Caco-2 (cell line): ENCODE measurements around the gene MAGIX. TPM values are rescaled to one million over a fixed set of nuclear protein-coding genes. Genes with fewer than 3 reads are reported as not detected.

ENCODE experiments used
- BruUV-seq: library from RNA; stranded (reverse); fragments of 400-500 nt; replicated peaks from 2 replicates; lab custom pipeline; 2021; lab: Mats Ljungman, UMichigan
- CTCF ChIA-PET: fragments of 300-600 bp; sonication (Branson Sonifier 250); formaldehyde crosslinking; loops from one replicate; lab custom pipeline; 2022; ENCODE audit warnings: antibody characterized with exemption; lab: Charles Lee
- POLR2A ChIA-PET: fragments of 300-600 bp; sonication (Branson Sonifier 250); formaldehyde crosslinking; loops from one replicate; lab custom pipeline; 2022; ENCODE audit warnings: antibody characterized with exemption; lab: Charles Lee
- DNase-seq, 2 experiments: peaks; one replicate each; pipeline versions ENCODE4 v3.0.0 to v3.0.0-alpha.2; 2020 to 2022
- H3K27me3 ChIP-seq: replicated peaks from 2 replicates; pipeline ENCODE4 v1.6.0; 2011; ENCODE audit warnings: low read length; ENCODE audit not compliant: control insufficient read depth, insufficient read depth
- H3K36me3 ChIP-seq: 2 replicates; pipeline ENCODE4 v1.5.1; 2011; ENCODE audit warnings: low read length; ENCODE audit not compliant: control insufficient read depth, insufficient read depth
- H3K4me1 ChIP-seq: fragments of 250-450 bp; sonication (Bioruptor Pico); 2 replicates; pipeline ENCODE4 v1.5.1; 2020; ENCODE audit warnings: mild to moderate bottlenecking
- H3K4me3 ChIP-seq: 2 replicates; pipeline ENCODE4 v1.5.1; 2011; ENCODE audit warnings: low read depth, mild to moderate bottlenecking, control low read depth, low read length
- H3K9me3 ChIP-seq: fragments of 250-450 bp; sonication (Bioruptor Pico); 2 replicates; pipeline ENCODE4 v1.5.1; 2020; ENCODE audit warnings: mild to moderate bottlenecking, moderate library complexity
- H3K27ac Mint-ChIP-seq: one replicate; pipeline ENCODE4 v1.8.0; 2022; ENCODE audit warnings: mixed read lengths; ENCODE audit not compliant: unreplicated experiment
- H3K27me3 Mint-ChIP-seq: one replicate; pipeline ENCODE4 v1.8.0; 2022; ENCODE audit warnings: mixed read lengths; ENCODE audit not compliant: insufficient read depth, unreplicated experiment
- H3K36me3 Mint-ChIP-seq: one replicate; pipeline ENCODE4 v1.8.0; 2022; ENCODE audit warnings: mild to moderate bottlenecking, mixed read lengths; ENCODE audit not compliant: insufficient read depth, unreplicated experiment
- H3K4me1 Mint-ChIP-seq: one replicate; pipeline ENCODE4 v1.8.0; 2022; ENCODE audit warnings: low read depth, mixed read lengths; ENCODE audit not compliant: unreplicated experiment
- H3K4me3 Mint-ChIP-seq: one replicate; pipeline ENCODE4 v1.8.0; 2022; ENCODE audit warnings: mild to moderate bottlenecking, moderate library complexity, mixed read lengths; ENCODE audit not compliant: unreplicated experiment
- H3K9me3 Mint-ChIP-seq: one replicate; pipeline ENCODE4 v1.8.0; 2022; ENCODE audit warnings: mixed read lengths; ENCODE audit not compliant: unreplicated experiment
- CTCF ChIP-seq, 2 experiments: fragments of 200-600 bp in 1 of 2; IDR thresholded peaks; 1 replicate in 1 of 2; 2 replicates in 1 of 2; pipeline versions ENCODE4 v1.5.1 to v1.8.0; 2011 to 2022; ENCODE audit warnings: antibody characterized with exemption in 1 of 2, control low read depth in 1 of 2, inconsistent platforms in 1 of 2, low read depth in 1 of 2, low read length in 1 of 2, mild to moderate bottlenecking in 1 of 2, moderate library complexity in 1 of 2; ENCODE audit not compliant: insufficient read depth in 1 of 2, severe bottlenecking in 1 of 2, unreplicated experiment in 1 of 2
- intact Hi-C: fragments of 100-400 bp; cut with micrococcal nuclease; formaldehyde crosslinking; loops from one replicate; pipeline ENCODE4 v1.10.0; 2022; ENCODE audit not compliant: unreplicated experiment
- total RNA-seq: library from RNA; stranded (reverse); gene quantifications from 2 replicates; pipeline ENCODE4 v1.2.3, GENCODE V29; 2022

Gene MAGIX
- total RNA-seq, 1 experiment from 2014 or later = 1.5 TPM

- no TSS peak for BruUV-seq
- ChIA-PET POLR2A (interaction anchor here (0.5 kb wide), 1 partner anchor 217 kb away, joined by 3 read pairs; no protein-coding TSS in a partner anchor), CTCF (no interaction called here)
- no peak overlapping the region for H3K4me3 Mint-ChIP-seq
- Histone ChIP-seq H3K9me3 (no peaks in the 10 kb centered on the region), H3K4me1 (no peaks in the 10 kb centered on the region), H3K4me3 (no peak overlapping the region), H3K36me3 (no peaks in the 10 kb centered on the region), H3K27me3 (no peaks in the 10 kb centered on the region)
- peak overlapping the region; percentile 55 for H3K27ac Mint-ChIP-seq
- intact Hi-C loops = loop anchor here (10.0 kb wide), 1 partner anchor 59 kb away; the partner anchor contains the start of genes CACNA1F and CCDC22
- DNase-seq = no peak
- no peak for TF ChIP-seq CTCF (IDR thresholded peaks at IDR 0.05; ENCODE audit: insufficient read depth in 1 of 2, low read depth in 1 of 2, low read length in 1 of 2, severe bottlenecking in 1 of 2, unreplicated experiment in 1 of 2)
- peaks cover 14% of the 10 kb centered on the region for H3K4me1 Mint-ChIP-seq
- no peaks in the 10 kb centered on the region for H3K27me3 Mint-ChIP-seq
- peaks cover 22% of the 10 kb centered on the region for H3K36me3 Mint-ChIP-seq
- no peaks in the 10 kb centered on the region for H3K9me3 Mint-ChIP-seq
Observed at GRCh38 chrX:49175435-49176274, 13.1 kb downstream of the MAGIX start.

GRCh38 chrX:49176421-49177326 lies 14.1 kb downstream of the MAGIX start:
- Mint-ChIP-seq H3K4me1 (peaks cover 14% of the 10 kb centered on the region), H3K9me3 (no peaks in the 10 kb centered on the region), H3K27me3 (no peaks in the 10 kb centered on the region), H3K4me3 (no peak overlapping the region), H3K27ac (peak overlapping the region; percentile 55), H3K36me3 (peaks cover 20% of the 10 kb centered on the region)
- DNase-seq = no peak
- ChIA-PET POLR2A (interaction anchor here (0.5 kb wide), 1 partner anchor 218 kb away, joined by 3 read pairs; no protein-coding TSS in a partner anchor), CTCF (interaction anchor here (1.0 kb wide), 1 partner anchor 21 kb away, joined by 3 read pairs; no protein-coding TSS in a partner anchor)
- no TSS peak for BruUV-seq
- H3K9me3 ChIP-seq = no peaks in the 10 kb centered on the region
- no peak for TF ChIP-seq CTCF (IDR thresholded peaks at IDR 0.05; ENCODE audit: insufficient read depth in 1 of 2, low read depth in 1 of 2, low read length in 1 of 2, severe bottlenecking in 1 of 2, unreplicated experiment in 1 of 2)
- H3K4me3 ChIP-seq = no peak overlapping the region
- no peaks in the 10 kb centered on the region for H3K27me3 ChIP-seq
- intact Hi-C loops = loop anchor here (10.0 kb wide), 1 partner anchor 58 kb away; the partner anchor contains the start of genes CACNA1F and CCDC22
- H3K36me3 ChIP-seq = no peaks in the 10 kb centered on the region
- H3K4me1 ChIP-seq = no peaks in the 10 kb centered on the region
